ENCODE data around the gene S100B. TPM values are rescaled to one million over a fixed set of nuclear protein-coding genes. Genes with fewer than 3 reads are reported as not detected.

S100B gene
- total and polyA plus RNA-seq, 9 of the 15 experiments (the other 6 are each of a cell fraction or from before 2014, with no cell fraction given) = not detected

- no peak for TF ChIP-seq ZNF184 (CRISPR knock-in tag; IDR thresholded peaks at IDR 0.05)
Measured at GRCh38 chr21:46634427-46634826, 29.5 kb upstream of the S100B start (continued).

- Histone ChIP-seq H3K27ac (ENCODE audit: extremely low read depth, low read depth, low read length) (no peak overlapping the region), H3K9ac (ENCODE audit: insufficient read depth in 1 of 2, low read depth in 2 of 2, low read length in 2 of 2) (no peak overlapping the region), H3K4me2 (ENCODE audit: insufficient read depth, low read length) (no peak overlapping the region), H3K9me1 (ENCODE audit: control insufficient read depth, insufficient read depth, low read length) (no peaks in the 10 kb centered on the region), H3K79me2 (ENCODE audit: control insufficient read depth, insufficient read depth, low read length) (peaks cover 28% of the 10 kb centered on the region), H2AFZ (ENCODE audit: low read depth, low read length) (peak overlapping the region; percentile 96), H3K27me3 (ENCODE audit: control insufficient read depth in 2 of 2, insufficient read depth in 2 of 2, low read length in 2 of 2) (0 out of 5 replicates have a peak, but pooled peaks cover 0 to 4% of the 10 kb centered on the region in 2 experiments), H3K9me3 (replicated peaks; ENCODE audit: control insufficient read depth, insufficient read depth, low read depth, low read length) (no peaks in the 10 kb centered on the region), H3K4me3 (no peak overlapping the region), H3K36me3 (ENCODE audit: control insufficient read depth, insufficient read depth, low read length) (peaks cover 10% of the 10 kb centered on the region; the same call in 2 of the 3 replicates), H4K20me1 (replicated peaks; ENCODE audit: control insufficient read depth, insufficient read depth, low read length) (no peaks in the 10 kb centered on the region), H3K4me1 (replicated peaks in 1 of 2; ENCODE audit: control insufficient read depth in 2 of 2, insufficient read depth in 2 of 2, low read length in 2 of 2) (peaks cover 14 to 25% of the 10 kb centered on the region in 2 experiments; a peak in 4 of 5 replicates)
- no peak for TF ChIP-seq ZNF212 (CRISPR knock-in tag; IDR thresholded peaks at IDR 0.05)
- TF ChIP-seq KLF10 (CRISPR knock-in tag; IDR thresholded peaks at IDR 0.05) = no peak
- no peak for TF ChIP-seq PBX2 (CRISPR knock-in tag; IDR thresholded peaks at IDR 0.05; ENCODE audit: low read depth)
- TF ChIP-seq PBX2 (tag; conservative IDR thresholded peaks at IDR 0.05; ENCODE audit: low read depth) = no peak
- no peak for TF ChIP-seq ZNF699 (CRISPR knock-in tag; IDR thresholded peaks at IDR 0.05; ENCODE audit: insufficient replicate concordance)
- no peak for TF ChIP-seq PML (IDR thresholded peaks at IDR 0.05; ENCODE audit: low read length)
- no TSS peak for BruUV-seq (replicated peaks)
- CTCF ChIA-PET (ENCODE audit: low intra/inter-chr PET ratio) = no interaction called here
- in situ Hi-C loops (cut with MboI) (no loop called here), intact Hi-C loops (cut with micrococcal nuclease) (no loop called here)
- FAIRE-seq = no peak
- WGBS (ENCODE audit: insufficient coverage, low coverage, missing lambda C conversion rate) = 92% methylated on average over 5 of the region's 5 CpGs
- DNase-seq (ENCODE audit: extremely low read depth in 1 of 4, low spot score in 3 of 4) = no peak
- no peak for ATAC-seq
- POLR2A ChIA-PET = interaction anchor here (2.4 kb wide), 1 partner anchor 13 kb away, joined by 17 read pairs; no protein-coding TSS in a partner anchor
Measured at GRCh38 chr21:46633566-46633965, 28.7 kb upstream of the S100B start.

Data from K562 (cell line).